GM18873 (cell line): ENCODE data around the gene CCDC85B.

Experiments
- ATAC-seq: cut with Tn5 transposase; IDR thresholded peaks from one replicate; pipeline ENCODE4 v1.9.1; 2021; ENCODE audit warnings: mild to moderate bottlenecking, moderate library complexity, moderate number of reproducible peaks; ENCODE audit not compliant: unreplicated experiment, low FRiP score

CCDC85B gene

DNA sequence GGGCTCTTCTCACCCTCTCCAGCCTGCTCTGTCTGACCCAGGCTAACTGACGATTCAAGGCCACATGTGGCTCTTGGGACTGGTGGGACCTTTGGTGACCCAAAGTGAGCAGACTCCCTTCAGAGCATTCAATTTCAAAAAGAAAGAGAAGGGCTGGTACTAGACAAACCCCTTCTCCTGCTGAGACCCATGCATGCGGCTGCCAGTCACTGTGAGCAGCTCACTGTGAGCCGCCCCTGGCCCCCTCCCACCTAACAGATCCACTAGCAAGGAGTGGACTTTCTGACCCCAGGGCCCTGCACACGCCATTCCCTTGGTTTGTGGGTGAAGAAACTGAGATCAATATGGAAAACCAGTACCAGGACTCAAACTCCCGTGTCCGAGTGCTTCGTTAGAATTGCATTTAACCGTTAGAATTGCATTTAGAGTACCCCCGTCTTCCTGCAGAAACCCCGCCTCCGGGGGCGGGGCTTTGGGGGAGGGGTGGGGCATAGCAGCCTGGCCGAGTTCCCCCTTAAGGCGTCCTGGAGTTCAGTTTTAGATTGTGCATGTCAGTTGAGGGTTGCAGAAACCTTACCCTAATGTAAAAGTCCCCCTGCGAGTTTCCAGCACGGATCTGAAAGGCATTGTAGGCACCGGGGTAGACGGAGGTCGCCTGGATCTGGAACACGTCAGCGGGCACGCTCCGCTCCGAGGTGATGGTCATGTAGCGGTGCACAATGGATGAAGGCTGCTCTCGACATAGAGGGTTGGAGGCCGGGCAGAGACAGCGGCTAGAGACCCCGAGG lies 23.0 kb upstream of the CCDC85B start:
- ATAC-seq: no peak

DNA sequence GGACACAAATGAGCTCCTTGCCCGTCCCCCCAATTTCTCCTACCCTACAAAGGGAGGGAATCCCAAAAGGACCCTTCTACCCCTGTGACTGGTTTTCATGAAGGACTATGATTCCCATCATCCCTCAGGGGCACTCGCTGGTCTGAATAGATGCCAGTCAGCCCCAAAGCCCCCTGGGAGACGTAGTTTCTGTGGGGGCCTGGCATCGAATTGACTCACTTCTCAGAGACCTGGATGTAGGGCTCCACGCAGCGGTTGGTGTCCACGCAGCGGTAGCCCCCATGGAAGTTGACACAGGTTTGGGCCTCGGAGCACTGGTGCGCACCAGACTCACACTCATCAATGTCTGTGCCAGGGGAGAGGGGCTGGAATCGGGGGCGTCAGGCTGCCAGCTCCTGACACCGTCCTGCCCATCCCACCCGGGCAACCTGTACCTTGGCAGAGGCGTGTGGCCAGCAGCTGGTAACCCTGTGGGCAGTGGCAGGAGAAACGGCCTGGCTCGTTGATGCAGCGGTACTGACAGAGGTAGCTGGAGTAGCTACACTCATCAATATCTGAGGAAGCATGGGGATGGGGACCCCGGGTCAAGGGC lies 22.3 kb upstream of the CCDC85B start:
- ATAC-seq: no peak

DNA sequence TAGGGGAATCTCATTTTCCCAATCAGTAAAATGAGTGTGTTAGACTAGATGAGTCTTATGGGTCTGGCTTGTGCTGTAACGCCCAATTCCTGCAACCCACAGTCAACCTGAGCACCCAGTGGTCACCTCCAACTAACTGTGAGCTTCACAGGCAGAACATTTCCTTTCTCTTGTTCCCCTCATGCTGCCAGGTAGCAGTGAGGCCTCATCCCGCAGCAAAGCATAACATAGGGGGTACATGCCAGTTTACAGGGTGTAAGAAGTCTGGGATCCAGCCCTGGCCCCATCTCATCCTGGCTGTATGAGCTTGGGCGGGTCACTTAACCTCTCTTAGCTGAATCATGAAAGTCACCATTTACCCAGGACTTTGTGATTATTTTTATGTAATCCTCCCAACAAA lies 21.6 kb upstream of the CCDC85B start:
- no peak for ATAC-seq

- no peak for ATAC-seq
Measured at GRCh38 chr11:65869643-65870306, 20.7 kb upstream of the CCDC85B start.

- ATAC-seq: no peak
Measured at GRCh38 chr11:65870307-65870658, 20.2 kb upstream of the CCDC85B start.

DNA sequence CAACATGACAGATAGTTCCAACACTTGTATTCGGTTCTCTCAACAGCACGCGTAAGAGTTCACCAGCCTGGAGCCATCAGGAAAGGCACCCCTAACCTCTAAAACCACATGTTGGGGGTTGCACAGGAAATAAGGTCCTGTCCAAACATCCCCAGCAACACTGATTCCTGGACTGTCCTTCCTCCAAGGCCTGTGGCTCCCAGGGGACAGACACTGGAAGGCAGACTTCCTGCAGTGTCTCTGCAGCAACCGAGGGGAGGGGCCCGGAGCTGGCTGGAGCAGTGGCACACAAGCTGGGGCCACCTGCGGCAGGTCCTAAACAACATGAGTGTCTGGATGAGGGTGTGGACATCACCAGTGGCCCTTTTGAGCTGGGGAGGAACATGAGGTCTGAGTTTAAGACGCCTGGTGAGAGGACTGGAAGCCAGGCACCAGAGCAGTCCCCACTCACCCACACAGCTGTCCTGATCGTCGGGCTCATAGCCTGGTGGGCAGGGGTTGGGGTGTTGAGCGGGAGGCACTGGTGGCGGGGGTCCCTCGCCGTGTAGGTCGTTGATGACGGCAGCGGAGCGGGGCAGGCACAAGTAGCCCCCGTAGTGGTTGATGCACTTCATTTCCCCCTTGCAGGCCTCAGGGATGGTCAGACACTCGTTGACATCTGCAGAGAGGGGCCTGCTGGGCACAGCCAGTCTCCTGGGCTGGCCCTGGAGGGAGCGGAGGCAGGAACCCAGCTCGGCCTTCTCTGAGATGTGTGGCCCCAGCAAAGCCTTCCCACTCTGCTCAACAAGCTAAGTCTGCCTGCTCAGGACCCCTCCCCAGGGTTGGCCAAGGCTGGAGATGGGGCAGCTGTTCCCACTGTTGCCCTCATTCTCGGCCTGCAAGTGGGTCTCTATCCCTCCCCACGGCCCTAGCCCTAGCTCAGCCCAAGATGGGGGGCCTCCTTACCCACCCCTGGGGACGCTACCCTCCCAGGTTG lies 19.5 kb upstream of the CCDC85B start:
- ATAC-seq: no peak

GRCh38 chr11:65871811-65872548 lies 18.5 kb upstream of the CCDC85B start:
- ATAC-seq: no peak

DNA sequence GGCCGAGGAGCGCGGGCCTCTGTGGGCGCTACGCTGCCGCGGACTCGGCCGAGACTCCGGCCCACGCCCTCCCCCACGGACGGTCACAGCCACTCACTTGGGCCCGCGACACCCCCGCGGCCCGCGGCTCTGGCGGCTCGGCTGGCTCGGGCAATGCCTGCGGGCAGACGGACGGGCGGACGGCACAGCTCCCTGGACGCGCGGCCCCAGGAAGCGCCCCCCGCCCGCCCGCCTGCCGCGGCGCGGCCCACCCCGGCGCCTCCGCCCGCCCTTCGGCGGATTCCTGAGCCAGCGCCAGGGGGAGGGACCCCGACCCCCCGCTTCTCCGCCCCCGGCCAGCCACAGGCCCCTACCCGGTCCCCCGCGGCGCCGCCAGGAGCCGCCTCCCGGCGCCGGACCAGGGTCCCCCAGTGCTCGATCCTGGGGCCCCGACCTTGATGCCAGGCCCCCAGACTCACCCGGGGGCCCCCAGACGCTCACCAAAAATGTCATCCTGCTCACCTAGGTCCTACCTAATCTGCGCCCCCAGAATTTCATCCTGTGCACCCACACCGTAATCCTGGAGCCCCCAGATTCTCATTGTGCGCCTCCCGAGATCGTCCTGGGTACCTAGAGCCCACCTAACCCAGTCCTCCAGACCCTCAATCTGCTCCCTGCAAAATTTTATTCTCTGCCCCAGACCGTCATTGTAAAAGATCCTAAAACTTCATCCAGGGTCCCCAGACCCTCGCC lies 17.7 kb upstream of the CCDC85B start, which contains the start of gene EFEMP2:
Gene EFEMP2 (minus strand): TSS at position 215 of the 732 bp plus-strand sequence. CDS start 446 bp downstream, outside the sequence.
- ATAC-seq: no peak

- peak; percentile 62 for ATAC-seq
Measured at GRCh38 chr11:65873318-65874156, 16.9 kb upstream of the CCDC85B start.

DNA sequence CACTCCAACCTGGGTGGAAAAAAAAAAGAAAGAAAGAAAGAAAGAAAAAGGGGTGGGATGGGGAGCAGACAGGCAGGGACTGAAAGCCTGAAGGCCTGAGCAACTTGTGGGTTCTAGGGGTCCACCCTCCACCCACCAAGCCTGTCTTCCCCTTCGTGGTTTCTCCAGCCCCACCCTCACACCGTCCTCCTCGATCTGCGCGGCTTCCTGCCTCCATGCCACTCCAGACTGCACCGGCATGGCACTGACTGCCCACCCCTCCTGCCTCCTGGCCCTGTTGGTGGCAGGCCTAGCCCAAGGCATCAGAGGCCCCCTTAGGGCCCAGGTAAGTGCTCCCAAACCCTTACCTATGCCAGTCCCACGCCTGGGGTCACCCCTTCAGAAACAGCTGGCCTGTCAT lies 10.9 kb upstream of the CCDC85B start, which contains the start of gene CTSW:
Gene CTSW (plus strand): TSS at position 221 of the 400 bp plus-strand sequence. CDS start 18 bp downstream, at position 239.
- no peak for ATAC-seq

DNA sequence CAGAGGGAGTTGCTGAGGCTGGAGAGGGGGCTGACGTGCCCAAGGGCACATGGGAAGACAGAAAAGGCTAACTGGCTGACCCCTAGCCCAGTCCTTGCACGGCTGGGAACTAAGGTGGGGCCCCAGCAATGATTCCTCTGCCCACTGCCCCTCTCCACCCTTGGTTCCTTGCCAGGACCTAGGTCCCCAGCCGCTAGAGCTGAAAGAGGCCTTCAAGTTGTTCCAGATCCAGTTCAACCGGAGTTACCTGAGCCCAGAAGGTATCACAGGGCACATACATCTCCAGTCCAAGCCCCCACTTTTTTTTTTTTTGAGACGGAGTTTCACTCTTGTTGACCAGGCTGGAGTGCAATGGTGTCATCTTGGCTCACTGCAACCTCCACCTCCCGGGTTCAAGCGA lies 10.4 kb upstream of the CCDC85B start:
- ATAC-seq: no peak

DNA sequence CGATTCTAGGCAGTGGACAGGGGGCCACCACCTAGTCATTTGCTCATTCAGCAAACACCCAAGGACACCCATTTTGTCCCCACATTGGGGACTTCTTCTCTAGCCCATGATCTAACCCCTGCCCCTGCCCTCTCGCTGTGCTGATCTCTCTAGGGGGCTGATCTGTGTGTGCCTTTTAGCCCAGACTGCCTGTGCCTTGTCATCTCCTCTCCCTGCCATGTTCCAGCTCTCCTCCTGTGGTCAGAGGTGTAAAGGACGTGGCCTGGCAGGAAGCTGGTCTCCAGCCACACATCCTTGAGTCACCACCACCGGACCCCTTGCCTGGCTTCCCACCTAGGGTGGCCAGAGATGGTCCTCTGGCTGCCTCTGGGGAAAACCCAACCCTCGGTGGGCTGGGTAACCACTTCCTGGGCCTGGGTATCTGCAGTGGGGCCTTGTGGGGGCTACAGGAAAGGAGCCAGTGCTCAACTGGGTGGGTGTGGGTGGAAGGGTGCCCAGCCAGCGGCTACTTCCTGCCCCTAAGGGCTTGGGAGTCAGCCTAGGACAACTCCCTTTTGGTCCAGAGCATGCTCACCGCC lies 9.5 kb upstream of the CCDC85B start:
- no peak for ATAC-seq

GRCh38 chr11:65882120-65883057 lies 8.1 kb upstream of the CCDC85B start:
- no peak for ATAC-seq

- no peak for ATAC-seq
Measured at GRCh38 chr11:65883058-65883761, 7.3 kb upstream of the CCDC85B start.

GRCh38 chr11:65883786-65884715 lies 6.4 kb upstream of the CCDC85B start:
- ATAC-seq: no peak
